Body of pancreas (tissue), 4 donors: Measurements from ENCODE around the gene HIPK3. TPM values are rescaled to one million over a fixed set of nuclear protein-coding genes. Genes with fewer than 3 reads are reported as not detected.

ENCODE experiments used
- ATAC-seq: fragments of 150-250 bp; one replicate; pipeline ENCODE4 v1.9.1; 2016
- DNase-seq, 4 donors: peaks; one replicate each; pipeline ENCODE4 v3.0.0-alpha.2; 2019
- H3K27ac ChIP-seq, 4 donors: fragments of 200-600 bp; sonication (generic); 1 replicate in 3 of 4; 2 replicates in 1 of 4; pipeline versions ENCODE4 v1.5.1 to v1.6.1; 2016 to 2019; ENCODE audit warnings: mild to moderate bottlenecking in 1 of 4, mixed read lengths in 1 of 4, moderate library complexity in 1 of 4
- H3K27me3 ChIP-seq, 2 donors: fragments of 200-600 bp; sonication (generic); one replicate each; pipeline ENCODE4 v1.6.0; 2016; ENCODE audit warnings: mild to moderate bottlenecking in 1 of 2
- H3K36me3 ChIP-seq, 2 donors: fragments of 200-600 bp; sonication (generic); replicated peaks in 1 of 2; 2 replicates each; pipeline ENCODE4 v1.5.1; 2016; ENCODE audit warnings: low read depth in 2 of 2; ENCODE audit not compliant: insufficient read depth in 1 of 2
- H3K4me1 ChIP-seq: fragments of 200-600 bp; sonication (generic); one replicate; pipeline ENCODE4 v1.6.0; 2016
- H3K4me3 ChIP-seq, 2 donors: fragments of 200-600 bp; sonication (generic); 1 replicate in 1 of 2; 2 replicates in 1 of 2; pipeline ENCODE4 v1.5.1; 2016 to 2019
- H3K9me3 ChIP-seq, 3 donors: fragments of 200-600 bp; sonication (generic); 1 replicate in 2 of 3; 2 replicates in 1 of 3; pipeline ENCODE4 v1.5.1; 2016
- POLR2A ChIP-seq, 3 donors: fragments of 450-650 bp; IDR thresholded peaks; one replicate each; pipeline ENCODE4 v1.6.1; 2016; ENCODE audit warnings: antibody characterized with exemption in 3 of 3, mild to moderate bottlenecking in 2 of 3
- WGBS, 2 donors: methylation state at CpG; one replicate each; pipeline ENCODE4 v1.1.5; 2017; 5-methylcytosine and 5-hydroxymethylcytosine counted together
- intact Hi-C: fragments of 100-400 bp; cut with DNase I; formaldehyde crosslinking; loops from one replicate; pipeline ENCODE4 v1.15.1; 2023
- total RNA-seq, 2 donors: library from RNA; depleted of rRNA; stranded (reverse); fragments of >200 nt; gene quantifications; one replicate each; pipeline ENCODE4 v1.1.0, GENCODE V29; 2016
- TF ChIP-seq, protein P1 (sequence below), 7 experiments: fragments of 450-650 bp in 4 of 7; fragments of 200-600 bp in 3 of 7; sonication (generic) in 3 of 7; IDR thresholded peaks; one replicate each; pipeline ENCODE4 v1.5.1; 2016 to 2019; ENCODE audit warnings: antibody characterized with exemption in 7 of 7

The HIPK3 gene
- total RNA-seq, 2 donors from 2014 or later = 51.7 to 57.1 TPM

DNA sequence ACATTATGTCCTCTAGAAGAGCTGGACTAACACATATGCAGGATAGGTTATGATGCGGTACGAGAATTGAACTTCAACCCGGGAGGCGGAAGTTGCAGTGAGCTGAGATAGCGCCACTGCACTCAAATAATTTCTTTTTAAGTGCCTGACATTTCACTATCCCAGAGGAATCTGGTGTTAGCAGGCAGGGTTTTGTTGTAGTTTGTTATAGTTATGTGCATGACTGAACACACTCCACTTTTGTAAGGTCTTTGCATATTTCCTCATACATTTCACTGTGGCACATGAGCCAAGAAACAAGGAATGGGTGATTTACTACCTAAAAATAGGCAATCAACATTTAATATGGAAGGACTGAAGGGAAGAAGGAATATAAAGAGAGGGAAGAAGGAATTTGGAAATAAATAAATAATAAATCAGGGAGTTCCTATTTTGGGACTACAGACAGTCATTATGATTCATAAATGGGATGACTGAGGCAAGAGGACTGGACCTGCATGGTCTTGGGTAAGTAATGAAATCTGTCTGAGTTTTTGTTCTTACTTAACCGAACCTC is 8.7 kb upstream of the HIPK3 start:
- ATAC-seq (no peak), DNase-seq (no peak)
- Histone ChIP-seq H3K27me3 (no peaks in the 10 kb centered on the region), H3K36me3 (no peaks in the 10 kb centered on the region), H3K4me3 (no peak overlapping the region), H3K9me3 (no peaks in the 10 kb centered on the region), H3K27ac (no peak overlapping the region), H3K4me1 (no peaks in the 10 kb centered on the region)
- intact Hi-C loops = no loop called here
- 87 to 92% methylated on average over 6 of the region's 6 CpGs for WGBS, 2 donors
- TF ChIP-seq, protein P1, sequence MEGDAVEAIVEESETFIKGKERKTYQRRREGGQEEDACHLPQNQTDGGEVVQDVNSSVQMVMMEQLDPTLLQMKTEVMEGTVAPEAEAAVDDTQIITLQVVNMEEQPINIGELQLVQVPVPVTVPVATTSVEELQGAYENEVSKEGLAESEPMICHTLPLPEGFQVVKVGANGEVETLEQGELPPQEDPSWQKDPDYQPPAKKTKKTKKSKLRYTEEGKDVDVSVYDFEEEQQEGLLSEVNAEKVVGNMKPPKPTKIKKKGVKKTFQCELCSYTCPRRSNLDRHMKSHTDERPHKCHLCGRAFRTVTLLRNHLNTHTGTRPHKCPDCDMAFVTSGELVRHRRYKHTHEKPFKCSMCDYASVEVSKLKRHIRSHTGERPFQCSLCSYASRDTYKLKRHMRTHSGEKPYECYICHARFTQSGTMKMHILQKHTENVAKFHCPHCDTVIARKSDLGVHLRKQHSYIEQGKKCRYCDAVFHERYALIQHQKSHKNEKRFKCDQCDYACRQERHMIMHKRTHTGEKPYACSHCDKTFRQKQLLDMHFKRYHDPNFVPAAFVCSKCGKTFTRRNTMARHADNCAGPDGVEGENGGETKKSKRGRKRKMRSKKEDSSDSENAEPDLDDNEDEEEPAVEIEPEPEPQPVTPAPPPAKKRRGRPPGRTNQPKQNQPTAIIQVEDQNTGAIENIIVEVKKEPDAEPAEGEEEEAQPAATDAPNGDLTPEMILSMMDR (IDR thresholded peaks at IDR 0.05) = no peak
- no peak for TF ChIP-seq POLR2A (IDR thresholded peaks at IDR 0.05)

DNA sequence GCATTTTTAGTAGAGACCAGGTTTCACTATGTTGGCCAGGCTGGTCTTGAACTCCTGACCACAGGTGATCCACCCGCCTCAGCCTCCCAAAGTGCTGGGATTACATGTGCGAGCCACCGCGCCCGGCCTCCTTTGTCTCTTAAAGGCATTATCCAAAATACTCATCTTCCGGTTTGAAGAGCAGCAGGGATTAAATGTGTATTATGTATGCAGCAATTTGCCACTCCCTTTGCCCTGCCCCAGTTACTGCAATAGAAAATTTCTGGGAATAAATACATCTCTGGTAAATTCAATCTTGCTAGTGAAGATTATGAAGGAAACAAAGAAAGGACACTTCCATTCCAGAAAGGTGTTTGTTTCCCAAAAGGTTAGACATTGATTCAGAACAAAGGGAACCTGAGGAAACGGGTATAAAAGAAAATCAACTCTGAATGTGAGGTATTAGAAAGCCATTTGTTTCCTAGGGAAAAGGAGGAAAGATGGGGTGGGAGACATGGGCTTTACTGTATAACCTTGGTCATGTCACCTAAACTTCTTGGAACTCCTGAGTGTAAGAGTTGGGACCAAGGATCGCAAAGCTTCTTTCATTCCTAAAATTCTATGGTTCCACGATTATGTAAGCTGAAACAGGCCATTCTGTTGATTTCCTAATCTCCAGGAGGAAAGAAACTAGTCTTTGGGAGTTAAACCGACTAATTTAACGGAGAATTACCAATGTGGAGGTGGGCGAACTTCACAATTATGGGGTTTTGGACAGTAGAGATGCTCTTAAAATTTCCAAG is 959 bp upstream of the HIPK3 start:
- H3K36me3 ChIP-seq = no peaks in the 10 kb centered on the region
- H3K4me3 ChIP-seq = peak overlapping the region in 1 of 2 donors; percentile 22
- no peak for ATAC-seq
- TF ChIP-seq POLR2A (IDR thresholded peaks at IDR 0.05) = no peak
- TF ChIP-seq, protein P1 (IDR thresholded peaks at IDR 0.05) = no peak
- whole genome bisulfite sequencing, 2 donors = 67 to 70% methylated on average over 12 of the region's 12 CpGs
- no peaks in the 10 kb centered on the region for H3K27me3 ChIP-seq
- H3K4me1 ChIP-seq = peaks cover 24% of the 10 kb centered on the region
- DNase-seq = no peak
- intact Hi-C loops = loop anchor here (10.0 kb wide), 1 partner anchor 69 kb away; no protein-coding TSS in a partner anchor
- H3K27ac ChIP-seq = peak overlapping the region; percentile 100
- no peaks in the 10 kb centered on the region for H3K9me3 ChIP-seq

DNA sequence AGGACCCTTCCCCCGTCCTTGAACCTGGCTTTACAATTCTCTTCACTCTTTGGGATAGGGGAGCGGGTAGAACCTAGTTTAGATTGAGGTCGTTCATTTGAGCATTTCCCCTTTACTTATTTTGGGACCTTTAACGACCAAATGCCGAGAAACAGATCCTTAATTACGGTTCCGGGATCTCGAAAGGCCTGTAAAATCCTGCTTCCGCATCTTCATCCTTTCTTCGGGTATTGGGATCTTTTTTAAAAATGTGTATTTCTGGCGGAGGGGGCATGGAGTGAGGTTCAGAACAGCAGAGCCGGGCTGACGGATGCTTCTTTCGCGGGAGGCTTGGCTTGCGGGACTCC is 395 bp upstream of the HIPK3 start:
- no peak for ATAC-seq
- Histone ChIP-seq H3K4me3 (peak overlapping the region; percentile 22 to 36), H3K27me3 (no peaks in the 10 kb centered on the region), H3K36me3 (no peaks in the 10 kb centered on the region), H3K4me1 (peaks cover 29% of the 10 kb centered on the region), H3K27ac (peak overlapping the region; percentile 100), H3K9me3 (no peaks in the 10 kb centered on the region)
- no peak for DNase-seq
- 2 to 3% methylated on average over 15 to 16 of the region's 16 CpGs for WGBS, 2 donors
- intact Hi-C loops = loop anchor here (10.0 kb wide), 1 partner anchor 68 kb away; no protein-coding TSS in a partner anchor
- TF ChIP-seq POLR2A (IDR thresholded peaks at IDR 0.05) = no peak
- TF ChIP-seq, protein P1 (IDR thresholded peaks at IDR 0.05) = no peak

DNA sequence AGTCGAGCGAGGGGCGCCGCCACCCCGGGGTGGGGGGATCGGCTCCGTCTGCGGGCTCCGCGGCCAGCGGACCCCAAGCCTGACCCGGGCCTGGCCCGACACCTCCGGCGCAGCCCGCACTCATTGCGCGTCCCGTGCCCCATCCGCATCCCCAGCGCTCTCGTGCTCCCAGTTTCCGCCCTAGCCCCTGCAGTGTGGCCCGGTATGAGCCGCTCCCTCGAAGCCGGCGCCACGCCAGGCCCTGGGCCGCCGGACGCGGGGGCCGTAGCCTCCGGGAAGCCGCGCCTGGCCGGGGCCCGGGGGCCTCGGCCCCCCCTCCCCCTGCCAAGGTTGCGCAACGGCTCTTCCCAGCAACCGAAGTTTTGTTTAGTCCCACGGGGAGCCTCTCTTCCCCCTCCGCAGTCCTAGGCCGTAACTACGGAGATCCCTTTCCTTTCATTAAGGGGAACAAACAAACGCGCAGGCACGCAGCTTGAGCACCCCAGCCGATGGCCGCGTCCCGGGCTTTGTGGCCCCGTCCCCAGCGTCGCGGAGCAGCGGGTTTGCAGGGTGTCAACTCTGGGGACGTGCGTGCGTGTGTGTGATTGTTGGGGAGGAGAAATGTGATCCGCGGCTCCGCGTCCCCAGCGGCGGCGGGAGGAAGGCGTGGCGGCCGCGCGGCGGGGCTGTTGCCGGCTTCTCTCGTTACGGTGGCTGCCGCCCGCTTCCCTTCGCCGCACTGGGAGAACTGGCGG is 883 bp downstream of the HIPK3 start:
- peak; percentile 84 to 90 (median 86) for DNase-seq
- Histone ChIP-seq H3K4me1 (peaks cover 41% of the 10 kb centered on the region), H3K27me3 (no peaks in the 10 kb centered on the region), H3K27ac (peak overlapping the region; percentile 100), H3K36me3 (no peaks in the 10 kb centered on the region), H3K9me3 (no peaks in the 10 kb centered on the region), H3K4me3 (peak overlapping the region; percentile 14 to 46)
- intact Hi-C loops = loop anchor here (10.0 kb wide), 1 partner anchor 67 kb away; no protein-coding TSS in a partner anchor
- ATAC-seq = peak; percentile 78
- peak; percentile 68 to 94 (median 92) for TF ChIP-seq POLR2A (IDR thresholded peaks at IDR 0.05)
- TF ChIP-seq, protein P1 (IDR thresholded peaks at IDR 0.05) = peak in 6 of 7 experiments; percentile 10 to 65 (median 46)
- WGBS, 2 donors = 0% methylated on average over 3 to 80 of the region's 83 CpGs
